MM.1S (cell line): Measurements from ENCODE around the gene SMPD3.

Experiments used
- DNase-seq: peaks from one replicate; pipeline ENCODE4 v3.0.0-alpha.2; 2015
- H2AFZ ChIP-seq: fragments of 300-600 bp; sonication (generic); 2 replicates; pipeline ENCODE4 v1.6.0; 2016; ENCODE audit warnings: antibody characterized with exemption, low read length
- H3F3A ChIP-seq: fragments of 300-600 bp; sonication (generic); 2 replicates; pipeline ENCODE4 v1.6.1; 2016; ENCODE audit warnings: mild to moderate bottlenecking, antibody characterized with exemption, low read length, moderate library complexity, mixed read lengths; ENCODE audit not compliant: insufficient read depth
- H3K27ac ChIP-seq: fragments of 300-600 bp; sonication (generic); 2 replicates; pipeline ENCODE4 v1.5.1; 2016; ENCODE audit warnings: mild to moderate bottlenecking, low read length
- H3K27me3 ChIP-seq: fragments of 300-600 bp; sonication (generic); replicated peaks from 2 replicates; pipeline ENCODE4 v1.6.0; 2016; ENCODE audit warnings: low read length; ENCODE audit not compliant: insufficient read depth
- H3K36me3 ChIP-seq: fragments of 300-600 bp; sonication (generic); replicated peaks from 2 replicates; pipeline ENCODE4 v1.6.1; 2016; ENCODE audit warnings: mild to moderate bottlenecking, low read length, mixed read lengths; ENCODE audit not compliant: insufficient read depth
- H3K4me1 ChIP-seq: fragments of 300-600 bp; sonication (generic); 2 replicates; pipeline ENCODE4 v1.6.1; 2016; ENCODE audit warnings: low read length, mixed read lengths
- H3K4me2 ChIP-seq: fragments of 300-600 bp; sonication (generic); 2 replicates; pipeline ENCODE4 v1.6.0; 2016; ENCODE audit warnings: low read depth, low read length
- H3K4me3 ChIP-seq: fragments of 300-600 bp; sonication (generic); 2 replicates; pipeline ENCODE4 v1.5.1; 2016; ENCODE audit warnings: low read length, mixed read lengths
- H3K79me2 ChIP-seq: fragments of 300-600 bp; sonication (generic); 2 replicates; pipeline ENCODE4 v1.6.1; 2016; ENCODE audit warnings: mixed run types, low read length, mixed read lengths
- H3K9ac ChIP-seq: fragments of 300-600 bp; sonication (generic); 2 replicates; pipeline ENCODE4 v1.6.1; 2016; ENCODE audit warnings: low read length, mixed read lengths
- H3K9me2 ChIP-seq: fragments of 300-600 bp; sonication (generic); replicated peaks from 2 replicates; pipeline ENCODE4 v1.6.1; 2016; ENCODE audit warnings: mild to moderate bottlenecking, low read length, mixed read lengths; ENCODE audit not compliant: insufficient read depth
- H3K9me3 ChIP-seq: fragments of 300-600 bp; sonication (generic); replicated peaks from 2 replicates; pipeline ENCODE4 v1.6.1; 2016; ENCODE audit warnings: mild to moderate bottlenecking, low read length, mixed read lengths; ENCODE audit not compliant: insufficient read depth
- H4K20me1 ChIP-seq: fragments of 300-600 bp; sonication (generic); 2 replicates; pipeline ENCODE4 v1.6.1; 2016; ENCODE audit warnings: mild to moderate bottlenecking, low read length, moderate library complexity, mixed read lengths; ENCODE audit not compliant: insufficient read depth
- CTCF ChIP-seq: fragments of 300-600 bp; sonication (generic); IDR thresholded peaks from 2 replicates; pipeline ENCODE4 v1.5.1; 2016; ENCODE audit warnings: antibody characterized with exemption, low read length, mixed read lengths
- EZH2 ChIP-seq: fragments of 300-600 bp; sonication (generic); optimal IDR thresholded peaks from 2 replicates; pipeline ENCODE3; 2017; ENCODE audit warnings: low read depth, mild to moderate bottlenecking, antibody characterized with exemption, low read length, mixed read lengths
- EZH2phosphoT487 ChIP-seq: fragments of 300-600 bp; sonication (generic); IDR thresholded peaks from 2 replicates; pipeline ENCODE4 v1.6.1; 2018; ENCODE audit warnings: antibody characterized with exemption, low read length

The SMPD3 gene

DNA sequence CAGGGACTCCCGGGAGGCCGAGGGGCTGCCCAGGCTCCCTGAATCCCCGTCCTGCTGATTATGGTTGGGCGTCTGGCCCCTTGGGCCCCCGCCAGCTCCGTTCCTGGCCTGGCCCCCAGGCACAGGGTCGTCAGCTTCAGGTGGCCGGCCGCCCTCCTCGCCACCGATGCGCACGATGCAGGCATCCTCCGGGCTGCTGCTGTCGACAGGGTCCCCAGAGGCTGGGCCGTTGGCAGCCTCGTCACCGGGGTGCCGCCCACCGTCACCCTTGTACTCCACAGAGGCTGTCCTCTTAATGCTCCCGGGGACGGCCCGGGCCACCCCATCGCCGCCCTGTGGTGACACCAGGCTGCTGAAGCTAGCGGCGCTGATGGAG lies 77.0 kb downstream of the SMPD3 start:
- Histone ChIP-seq H3K36me3 (no peaks in the 10 kb centered on the region), H3K4me1 (peaks cover 37% of the 10 kb centered on the region), H3K27me3 (no peaks in the 10 kb centered on the region), H3K4me2 (no peak overlapping the region), H3F3A (peaks cover 32% of the 10 kb centered on the region), H2AFZ (no peak overlapping the region), H3K79me2 (peaks cover 9% of the 10 kb centered on the region; the same call in 1 of the 2 replicates), H3K27ac (no peak overlapping the region), H3K9me2 (no peaks in the 10 kb centered on the region), H3K4me3 (no peak overlapping the region), H3K9ac (no peak overlapping the region), H3K9me3 (no peaks in the 10 kb centered on the region), H4K20me1 (no peaks in the 10 kb centered on the region)
- TF ChIP-seq EZH2 (no peak), CTCF (no peak), EZH2phosphoT487 (no peak)
- DNase-seq: no peak

DNA sequence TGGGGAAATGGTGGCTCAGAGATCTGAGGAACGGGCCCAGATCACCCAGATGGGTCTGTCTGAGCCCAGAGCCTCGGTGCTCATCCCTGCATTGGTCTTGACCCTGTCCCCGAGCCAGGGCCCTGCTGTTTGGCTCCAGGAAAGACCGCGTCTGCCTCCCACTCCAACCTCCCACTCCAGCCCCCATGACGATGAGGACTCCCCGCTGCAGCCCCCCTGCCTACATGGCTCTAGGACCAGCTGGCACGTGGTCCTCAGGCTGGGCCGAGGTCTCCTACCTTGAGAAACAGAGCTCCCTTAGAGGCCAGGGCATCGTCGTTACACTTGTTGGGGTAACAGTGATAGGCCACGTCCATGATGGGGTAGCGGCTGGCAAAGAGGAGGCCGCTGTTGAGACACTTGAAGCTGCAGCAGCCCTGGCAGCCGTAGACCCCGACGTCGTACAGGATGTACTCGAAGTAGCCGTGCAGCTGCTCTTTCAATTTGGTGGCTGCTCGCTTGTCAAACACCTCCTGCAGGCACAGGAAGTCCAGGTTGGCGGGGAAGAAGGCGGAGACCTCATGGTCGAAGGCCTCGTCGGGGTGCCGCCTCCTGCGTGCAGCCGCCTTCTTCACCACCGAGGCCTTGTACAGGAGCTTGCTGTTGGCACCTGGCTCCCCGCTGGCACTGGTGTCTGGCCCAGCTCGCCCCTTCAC lies 77.6 kb downstream of the SMPD3 start:
- Histone ChIP-seq H3K79me2 (peaks cover 9% of the 10 kb centered on the region; the same call in 1 of the 2 replicates), H3K27me3 (no peaks in the 10 kb centered on the region), H3K4me2 (peak overlapping the region; percentile 89), H3K4me3 (peak overlapping the region; percentile 44), H3K27ac (peak overlapping the region; percentile 98), H4K20me1 (no peaks in the 10 kb centered on the region), H2AFZ (no peak overlapping the region), H3K9ac (peak overlapping the region; percentile 65; the same call in 1 of the 2 replicates), H3K36me3 (no peaks in the 10 kb centered on the region), H3K4me1 (peaks cover 37% of the 10 kb centered on the region), H3F3A (peaks cover 32% of the 10 kb centered on the region), H3K9me3 (no peaks in the 10 kb centered on the region), H3K9me2 (no peaks in the 10 kb centered on the region)
- no peak for DNase-seq
- TF ChIP-seq CTCF (no peak), EZH2phosphoT487 (no peak), EZH2 (no peak)

DNA sequence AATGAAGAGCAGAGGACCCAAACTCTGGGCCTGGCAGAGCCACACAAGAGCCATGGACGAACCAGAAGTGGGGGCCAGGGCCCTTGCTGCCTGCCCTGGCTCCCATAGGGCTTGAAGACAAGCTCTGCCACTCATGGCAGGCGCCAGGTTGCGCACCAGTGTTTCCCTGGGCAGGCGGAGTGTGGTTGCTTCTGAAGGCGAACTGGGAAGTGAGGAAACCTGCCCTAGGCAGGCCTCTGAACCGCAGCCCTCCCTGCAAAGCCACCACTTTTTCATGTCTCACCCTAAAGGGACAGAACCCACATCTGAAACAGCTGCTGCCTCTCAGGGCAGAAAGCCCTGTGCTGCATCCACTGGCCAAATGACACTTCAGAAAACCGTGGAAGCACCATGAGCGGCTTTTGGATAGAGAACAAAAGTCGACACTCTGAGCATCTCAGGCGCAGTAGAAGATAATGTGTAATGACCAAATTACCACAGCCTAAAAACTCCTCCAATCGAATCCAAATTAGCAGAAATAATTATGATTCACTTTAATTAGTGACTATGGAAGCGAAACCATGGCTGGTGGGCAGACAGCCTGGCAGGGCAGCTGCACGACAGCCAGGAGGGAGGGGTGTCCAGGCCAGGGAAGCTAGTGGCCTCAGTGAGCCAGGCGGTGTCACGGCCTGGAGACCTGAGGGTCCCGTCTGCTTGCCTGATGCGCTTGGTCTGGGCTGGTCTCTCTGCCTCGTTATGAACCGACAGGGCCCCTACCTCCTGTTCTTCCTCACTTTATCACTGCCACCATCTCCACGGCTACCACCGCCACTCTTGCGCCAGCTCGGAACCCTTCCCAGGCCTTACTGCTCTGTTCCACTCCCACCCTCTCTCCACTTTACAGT lies 78.4 kb downstream of the SMPD3 start:
- no peak for TF ChIP-seq CTCF
- no peak for TF ChIP-seq EZH2phosphoT487
- TF ChIP-seq EZH2: no peak
- DNase-seq: peak; percentile 89
- peak overlapping the region; percentile 44 for H3K4me3 ChIP-seq
- peak overlapping the region; percentile 98 for H3K27ac ChIP-seq
- no peaks in the 10 kb centered on the region for H3K9me3 ChIP-seq
- no peaks in the 10 kb centered on the region for H4K20me1 ChIP-seq
- peaks cover 9% of the 10 kb centered on the region; the same call in 1 of the 2 replicates for H3K79me2 ChIP-seq
- H3K9me2 ChIP-seq: no peaks in the 10 kb centered on the region
- peak overlapping the region; percentile 89 for H3K4me2 ChIP-seq
- peaks cover 37% of the 10 kb centered on the region for H3K4me1 ChIP-seq
- H3K9ac ChIP-seq: peak overlapping the region; percentile 65
- H3K27me3 ChIP-seq: no peaks in the 10 kb centered on the region
- peaks cover 32% of the 10 kb centered on the region for H3F3A ChIP-seq
- 0 out of 2 replicates have a peak overlapping the region, but pooled peaks have one; percentile 9 for H2AFZ ChIP-seq
- H3K36me3 ChIP-seq: no peaks in the 10 kb centered on the region
